Colonic mucosa (tissue), 4 donors: ENCODE measurements around the gene NR2E3. TPM values are rescaled to one million over a fixed set of nuclear protein-coding genes. Genes with fewer than 3 reads are reported as not detected.
A peak's percentile ranks its signal among the peaks of the same experiment; 100 is the strongest.

Experiments
- DNase-seq: peaks from one replicate; pipeline ENCODE4 v3.0.0-alpha.2; 2020
- H3K27ac ChIP-seq: fragments of 200-600 bp; one replicate; pipeline ENCODE4 v1.8.0; 2021
- H3K27me3 ChIP-seq: fragments of 200-600 bp; one replicate; pipeline ENCODE4 v1.8.0; 2021
- H3K36me3 ChIP-seq: fragments of 200-600 bp; one replicate; pipeline ENCODE4 v1.8.0; 2021
- H3K4me1 ChIP-seq: fragments of 200-600 bp; one replicate; pipeline ENCODE4 v1.8.0; 2021; ENCODE audit warnings: mild to moderate bottlenecking
- H3K4me3 ChIP-seq: fragments of 200-600 bp; one replicate; pipeline ENCODE4 v1.8.0; 2021
- H3K9ac ChIP-seq, 2 donors: one replicate each; pipeline ENCODE4 v1.7.0; 2013; ENCODE audit warnings: control low read depth in 2 of 2, low read depth in 2 of 2, low read length in 2 of 2
- H3K9me3 ChIP-seq: fragments of 200-600 bp; one replicate; pipeline ENCODE4 v1.8.0; 2021
- CTCF ChIP-seq: fragments of 200-600 bp; IDR thresholded peaks from one replicate; pipeline ENCODE4 v1.8.0; 2022; ENCODE audit warnings: antibody characterized with exemption, mild to moderate bottlenecking
- intact Hi-C: fragments of 100-400 bp; cut with DNase I; formaldehyde crosslinking; loops from one replicate; pipeline ENCODE4 v1.14.1; 2022
- total RNA-seq, 2 donors: library from RNA; stranded (reverse); fragmentation: NEBNext Ultra II Directional in 1 of 2; extraction: Animal tissue kit (Norgen Biotek cat#: 25700) in 1 of 2; gene quantifications; one replicate each; pipeline ENCODE4 v1.2.1, GENCODE V29; 2021
- donor health status: healthy.
- donor health status: DM: no; HTN: no; CAD: no.
- donor health status: DM: no; HTN: no; CAD: no.

Gene NR2E3
- total RNA-seq, result under 1 TPM; 0.35 to 0.64 TPM

GRCh38 chr15:71810256-71811035, at the start of gene NR2E3:
NR2E3 (plus strand) TSS chr15:71810554; CDS start chr15:71810744, 190 bp downstream.
- TF ChIP-seq CTCF, result no peak
- Histone ChIP-seq H3K4me1 (no peaks in the 10 kb centered on the region), H3K27me3 (no peaks in the 10 kb centered on the region), H3K9me3 (no peaks in the 10 kb centered on the region), H3K36me3 (no peaks in the 10 kb centered on the region), H3K27ac (no peak within 1 kb of the TSS), H3K4me3 (no peak within 1 kb of the TSS), H3K9ac (no peak within 1 kb of the TSS)
- intact Hi-C loops, result no loop called here
- no peak for DNase-seq

DNA sequence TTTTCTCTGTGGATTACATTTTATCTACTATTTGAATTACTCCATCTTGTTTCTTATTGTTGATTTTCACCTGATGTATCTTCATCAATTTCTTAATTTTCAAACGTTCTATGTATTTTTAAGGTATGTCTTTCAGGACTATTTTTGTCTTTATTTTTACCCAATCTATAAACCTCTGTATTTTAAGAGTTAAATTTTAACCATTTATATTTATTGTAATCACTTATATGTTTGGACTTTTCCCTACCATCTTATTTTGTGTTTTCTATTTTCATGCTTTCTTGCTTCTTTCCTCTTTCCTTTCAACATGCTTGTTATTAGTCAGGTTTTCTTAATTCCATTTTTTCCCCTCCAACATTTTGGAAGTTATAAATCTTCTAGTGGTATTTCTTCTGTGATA, 49.5 kb upstream of the NR2E3 start:
- no peaks in the 10 kb centered on the region for H3K4me1 ChIP-seq
- H3K36me3 ChIP-seq, result no peaks in the 10 kb centered on the region
- H3K9ac ChIP-seq, result no peak overlapping the region
- H3K9me3 ChIP-seq, result no peaks in the 10 kb centered on the region
- no peak overlapping the region for H3K4me3 ChIP-seq
- no peak for DNase-seq
- no peak overlapping the region for H3K27ac ChIP-seq
- no peaks in the 10 kb centered on the region for H3K27me3 ChIP-seq
- TF ChIP-seq CTCF, result no peak
- intact Hi-C loops, result no loop called here

- Histone ChIP-seq H3K9me3 (no peaks in the 10 kb centered on the region), H3K27me3 (no peaks in the 10 kb centered on the region), H3K4me1 (no peaks in the 10 kb centered on the region), H3K9ac (no peak overlapping the region), H3K36me3 (no peaks in the 10 kb centered on the region), H3K27ac (peak overlapping the region; percentile 19), H3K4me3 (no peak overlapping the region)
- intact Hi-C loops, result no loop called here
- no peak for TF ChIP-seq CTCF
- peak; percentile 79 for DNase-seq
Observed at GRCh38 chr15:71761649-71762048, 48.7 kb upstream of the NR2E3 start.

GRCh38 chr15:71768184-71768583, 42.2 kb upstream of the NR2E3 start:
- Histone ChIP-seq H3K27me3 (no peaks in the 10 kb centered on the region), H3K4me3 (no peak overlapping the region), H3K27ac (no peak overlapping the region), H3K9me3 (no peaks in the 10 kb centered on the region), H3K36me3 (no peaks in the 10 kb centered on the region), H3K4me1 (no peaks in the 10 kb centered on the region), H3K9ac (no peak overlapping the region)
- DNase-seq, result no peak
- TF ChIP-seq CTCF, result no peak
- intact Hi-C loops, result no loop called here

DNA sequence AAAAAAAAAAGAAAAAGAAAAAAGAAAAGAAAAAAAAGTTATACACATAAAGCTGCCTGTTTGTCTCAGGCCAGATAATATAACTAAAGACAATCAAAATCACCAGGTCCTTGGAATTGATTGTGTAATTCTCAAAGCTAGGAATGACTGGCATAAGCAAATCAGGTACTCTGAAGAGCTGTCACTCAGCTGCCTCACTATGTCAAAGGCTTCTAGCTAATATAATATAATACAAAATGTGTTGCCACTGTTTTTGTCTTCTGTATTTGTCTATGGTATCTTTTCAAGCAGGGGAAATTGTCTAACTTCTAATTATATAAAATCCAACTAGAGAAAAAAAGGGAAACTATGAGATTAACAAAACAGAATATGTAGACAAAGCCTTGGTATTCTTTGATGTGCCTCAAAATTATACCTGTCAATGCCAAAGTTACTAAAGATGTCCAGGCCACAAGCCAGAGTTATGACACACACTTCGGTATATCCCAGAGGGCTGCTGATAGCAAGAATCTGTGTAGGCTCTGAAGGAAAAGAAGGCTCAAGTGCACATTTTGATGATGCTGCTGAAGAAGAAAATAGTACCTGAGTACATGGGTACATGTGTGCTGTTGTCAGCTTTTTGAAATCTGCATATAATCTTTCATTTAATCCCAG, 37.0 kb upstream of the NR2E3 start:
- no peaks in the 10 kb centered on the region for H3K4me1 ChIP-seq
- no peaks in the 10 kb centered on the region for H3K9me3 ChIP-seq
- H3K4me3 ChIP-seq, result no peak overlapping the region
- no peak overlapping the region for H3K27ac ChIP-seq
- no peak for DNase-seq
- no peaks in the 10 kb centered on the region for H3K36me3 ChIP-seq
- TF ChIP-seq CTCF, result no peak
- no peaks in the 10 kb centered on the region for H3K27me3 ChIP-seq
- H3K9ac ChIP-seq, result no peak overlapping the region
- intact Hi-C loops, result no loop called here
